Hepatocyte (in vitro differentiated cells): ENCODE measurements around the gene MPC2. TPM values are rescaled to one million over a fixed set of nuclear protein-coding genes. Genes with fewer than 3 reads are reported as not detected.

ENCODE experiments used
- DNase-seq: peaks from one replicate; pipeline ENCODE4 v3.0.0-alpha.2; 2016; ENCODE audit warnings: low spot score
- H2AFZ ChIP-seq: fragments of 200-600 bp; sonication (generic); 2 replicates; pipeline ENCODE4 v1.6.0; 2016; ENCODE audit warnings: antibody characterized with exemption, mild to moderate bottlenecking
- H3K27ac ChIP-seq: fragments of 200-600 bp; sonication (generic); 2 replicates; pipeline ENCODE4 v1.5.1; 2016; ENCODE audit warnings: mild to moderate bottlenecking
- H3K27me3 ChIP-seq: fragments of 200-600 bp; sonication (generic); 2 replicates; pipeline ENCODE4 v1.6.1; 2016
- H3K36me3 ChIP-seq: fragments of 200-600 bp; sonication (generic); replicated peaks from 2 replicates; pipeline ENCODE4 v1.5.1; 2016; ENCODE audit warnings: low read depth; ENCODE audit not compliant: insufficient read depth
- H3K4me1 ChIP-seq: fragments of 200-600 bp; sonication (generic); 2 replicates; pipeline ENCODE4 v1.5.1; 2016; ENCODE audit warnings: mild to moderate bottlenecking, moderate library complexity; ENCODE audit not compliant: insufficient read depth
- H3K4me2 ChIP-seq: fragments of 200-600 bp; sonication (generic); 2 replicates; pipeline ENCODE4 v1.6.0; 2016
- H3K4me3 ChIP-seq: fragments of 200-600 bp; sonication (generic); 2 replicates; pipeline ENCODE4 v1.5.1; 2016; ENCODE audit warnings: mild to moderate bottlenecking
- H3K79me2 ChIP-seq: fragments of 200-600 bp; sonication (generic); 2 replicates; pipeline ENCODE4 v1.6.0; 2017; ENCODE audit warnings: mild to moderate bottlenecking
- H3K9me2 ChIP-seq: fragments of 200-600 bp; sonication (generic); replicated peaks from 2 replicates; pipeline ENCODE4 v1.6.0; 2017; ENCODE audit warnings: mild to moderate bottlenecking; ENCODE audit not compliant: insufficient read depth
- H3K9me3 ChIP-seq: fragments of 200-600 bp; sonication (generic); 2 replicates; pipeline ENCODE4 v1.5.1; 2016; ENCODE audit warnings: low read depth, mild to moderate bottlenecking
- H4K20me1 ChIP-seq: fragments of 200-600 bp; sonication (generic); 2 replicates; pipeline ENCODE4 v1.6.0; 2016; ENCODE audit warnings: mild to moderate bottlenecking; ENCODE audit not compliant: insufficient read depth, poor library complexity, severe bottlenecking
- EZH2 ChIP-seq: fragments of 200-600 bp; sonication (generic); IDR thresholded peaks from 2 replicates; pipeline ENCODE4 v1.6.1; 2016; ENCODE audit warnings: antibody characterized with exemption, mild to moderate bottlenecking, borderline replicate concordance
- EZH2phosphoT487 ChIP-seq: fragments of 200-600 bp; sonication (generic); IDR thresholded peaks from one replicate; pipeline ENCODE4 v1.6.1; 2018; ENCODE audit warnings: antibody characterized with exemption, mild to moderate bottlenecking, low read depth, moderate library complexity; ENCODE audit not compliant: unreplicated experiment, severe bottlenecking
- WGBS: methylation state at CpG from one replicate; pipeline ENCODE4 v1.1.6; 2016; ENCODE audit warnings: low lambda C conversion rate; ENCODE audit errors: missing lambda C conversion rate; 5-methylcytosine and 5-hydroxymethylcytosine counted together
- polyA plus RNA-seq: library from polyadenylated mRNA; unstranded; fragments of >200 nt; fragmentation: Nextera tagmentation; extraction: Ambion mirVana; gene quantifications from 2 replicates; pipeline ENCODE4 v1.2.1, GENCODE V29; 2016
- total RNA-seq: library from RNA; depleted of rRNA; stranded (reverse); fragments of >200 nt; gene quantifications from 2 replicates; pipeline ENCODE4 v1.2.3, GENCODE V29; 2014
- TF ChIP-seq, protein P1 (sequence below): fragments of 200-600 bp; sonication (generic); IDR thresholded peaks from 2 replicates; pipeline ENCODE4 v1.5.1; 2016; ENCODE audit warnings: antibody characterized with exemption, mild to moderate bottlenecking; ENCODE audit not compliant: poor library complexity

MPC2 gene
- total and polyA plus RNA-seq, 2 experiments from 2014 or later: 137 to 215 TPM

- TF ChIP-seq EZH2phosphoT487 (no peak), EZH2 (no peak)
- TF ChIP-seq, protein P1, sequence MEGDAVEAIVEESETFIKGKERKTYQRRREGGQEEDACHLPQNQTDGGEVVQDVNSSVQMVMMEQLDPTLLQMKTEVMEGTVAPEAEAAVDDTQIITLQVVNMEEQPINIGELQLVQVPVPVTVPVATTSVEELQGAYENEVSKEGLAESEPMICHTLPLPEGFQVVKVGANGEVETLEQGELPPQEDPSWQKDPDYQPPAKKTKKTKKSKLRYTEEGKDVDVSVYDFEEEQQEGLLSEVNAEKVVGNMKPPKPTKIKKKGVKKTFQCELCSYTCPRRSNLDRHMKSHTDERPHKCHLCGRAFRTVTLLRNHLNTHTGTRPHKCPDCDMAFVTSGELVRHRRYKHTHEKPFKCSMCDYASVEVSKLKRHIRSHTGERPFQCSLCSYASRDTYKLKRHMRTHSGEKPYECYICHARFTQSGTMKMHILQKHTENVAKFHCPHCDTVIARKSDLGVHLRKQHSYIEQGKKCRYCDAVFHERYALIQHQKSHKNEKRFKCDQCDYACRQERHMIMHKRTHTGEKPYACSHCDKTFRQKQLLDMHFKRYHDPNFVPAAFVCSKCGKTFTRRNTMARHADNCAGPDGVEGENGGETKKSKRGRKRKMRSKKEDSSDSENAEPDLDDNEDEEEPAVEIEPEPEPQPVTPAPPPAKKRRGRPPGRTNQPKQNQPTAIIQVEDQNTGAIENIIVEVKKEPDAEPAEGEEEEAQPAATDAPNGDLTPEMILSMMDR: no peak
- DNase-seq: no peak
- H2AFZ ChIP-seq: no peak overlapping the region
- no peak overlapping the region for H3K4me2 ChIP-seq
- H3K36me3 ChIP-seq: no peaks in the 10 kb centered on the region
- peaks cover 8% of the 10 kb centered on the region for H3K4me1 ChIP-seq
- H4K20me1 ChIP-seq: no peaks in the 10 kb centered on the region
- no peak overlapping the region for H3K4me3 ChIP-seq
- H3K9me3 ChIP-seq: no peaks in the 10 kb centered on the region
- WGBS: 81% methylated on average over 8 of the region's 8 CpGs
- H3K79me2 ChIP-seq: peaks cover 21% of the 10 kb centered on the region
- no peaks in the 10 kb centered on the region for H3K27me3 ChIP-seq
- H3K9me2 ChIP-seq: no peaks in the 10 kb centered on the region
- H3K27ac ChIP-seq: peak overlapping the region; percentile 72
Observed at GRCh38 chr1:167915569-167915968, 21.3 kb downstream of the MPC2 start.

- Histone ChIP-seq H3K27ac (no peak within 1 kb of the TSS), H3K27me3 (no peaks in the 10 kb centered on the region), H3K4me2 (no peak within 1 kb of the TSS), H3K4me3 (no peak within 1 kb of the TSS), H3K79me2 (peaks cover 6% of the 10 kb centered on the region), H3K9me3 (no peaks in the 10 kb centered on the region), H3K4me1 (peaks cover 8% of the 10 kb centered on the region), H3K9me2 (no peaks in the 10 kb centered on the region), H2AFZ (no peak within 1 kb of the TSS), H3K36me3 (no peaks in the 10 kb centered on the region), H4K20me1 (no peaks in the 10 kb centered on the region)
- no peak for TF ChIP-seq EZH2phosphoT487
- TF ChIP-seq, protein P1: no peak
- 86% methylated on average over 9 of the region's 9 CpGs for WGBS
- peak; percentile 35 for DNase-seq
Observed at GRCh38 chr1:167913895-167914496, 22.9 kb downstream of the MPC2 start, which contains the start of gene ADCY10. Gene ADCY10, minus strand, starts transcription at chr1:167914134. Its CDS starts 8,994 bp downstream, at chr1:167905140.

DNA sequence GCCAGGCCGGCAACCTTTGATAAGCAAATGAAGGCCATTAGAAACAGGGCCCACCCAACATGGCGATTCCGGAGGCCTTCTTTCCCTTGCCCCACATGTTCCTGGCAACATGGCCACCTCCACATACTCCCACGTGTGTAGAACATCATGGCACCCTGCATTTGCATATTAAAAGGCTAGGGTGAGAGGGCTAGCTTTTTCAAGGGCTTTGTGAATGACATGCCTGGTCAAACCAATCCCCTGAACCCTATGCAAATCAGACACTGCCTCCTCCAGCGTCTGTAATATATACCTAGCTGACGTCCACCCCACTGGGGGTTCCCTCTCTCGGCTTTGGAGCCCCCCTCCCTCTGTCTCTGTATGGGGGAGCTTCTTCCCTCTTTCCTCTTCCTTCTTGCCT is 24.6 kb downstream of the MPC2 start:
- Histone ChIP-seq H3K79me2 (no peaks in the 10 kb centered on the region), H3K27ac (no peak overlapping the region), H3K4me2 (no peak overlapping the region), H3K9me2 (no peaks in the 10 kb centered on the region), H3K36me3 (no peaks in the 10 kb centered on the region), H4K20me1 (no peaks in the 10 kb centered on the region), H3K9me3 (no peaks in the 10 kb centered on the region), H3K4me3 (no peak overlapping the region), H3K4me1 (peaks cover 8% of the 10 kb centered on the region), H2AFZ (no peak overlapping the region), H3K27me3 (no peaks in the 10 kb centered on the region)
- WGBS: 85% methylated on average over 7 of the region's 7 CpGs
- no peak for DNase-seq
- TF ChIP-seq EZH2 (no peak), EZH2phosphoT487 (no peak)
- TF ChIP-seq, protein P1: no peak

DNA sequence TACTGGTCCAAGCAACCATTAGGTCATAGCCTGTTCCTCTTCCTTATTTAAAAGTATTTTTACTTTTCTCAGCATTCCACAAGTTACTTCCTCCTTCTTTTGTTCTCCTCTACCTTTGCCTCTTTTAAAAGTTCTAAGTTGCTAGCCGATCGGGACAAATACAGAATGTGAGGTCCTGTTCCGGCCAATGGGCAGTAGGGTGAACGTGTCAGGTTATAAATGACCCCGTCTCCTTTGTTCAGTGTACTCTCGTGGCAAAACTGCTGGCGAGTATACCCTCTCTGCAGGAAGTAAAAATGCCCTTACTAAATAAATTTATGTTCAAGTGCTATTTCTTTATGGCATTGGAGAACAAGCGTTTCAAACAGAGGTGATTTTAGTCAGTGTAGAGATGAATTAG is 25.5 kb downstream of the MPC2 start:
- no peaks in the 10 kb centered on the region for H4K20me1 ChIP-seq
- no peak overlapping the region for H3K4me2 ChIP-seq
- H3K4me1 ChIP-seq: peaks cover 4% of the 10 kb centered on the region
- no peaks in the 10 kb centered on the region for H3K9me3 ChIP-seq
- H3K79me2 ChIP-seq: no peaks in the 10 kb centered on the region
- H3K4me3 ChIP-seq: no peak overlapping the region
- no peak overlapping the region for H2AFZ ChIP-seq
- 80% methylated on average over 8 of the region's 8 CpGs for WGBS
- DNase-seq: no peak
- no peaks in the 10 kb centered on the region for H3K27me3 ChIP-seq
- no peaks in the 10 kb centered on the region for H3K9me2 ChIP-seq
- no peak overlapping the region for H3K27ac ChIP-seq
- H3K36me3 ChIP-seq: no peaks in the 10 kb centered on the region
- TF ChIP-seq, protein P1: no peak
